Neuronal stem cell (in vitro differentiated cells): ENCODE data around the gene NFATC2.
A peak's percentile ranks its signal among the peaks of the same experiment; 100 is the strongest.

Source experiments
- DNase-seq: peaks from one replicate; pipeline ENCODE4 v3.0.0-alpha.2; 2013; ENCODE audit warnings: low spot score
- H2AFZ ChIP-seq: one replicate; pipeline ENCODE4 v1.6.1; 2013; ENCODE audit warnings: mild to moderate bottlenecking, low read length, inconsistent platforms
- H2AK5ac ChIP-seq: 2 replicates; pipeline ENCODE4 v1.6.1; 2013; ENCODE audit warnings: low read depth, mild to moderate bottlenecking, inconsistent platforms, low read length, moderate library complexity, mixed read lengths
- H2BK120ac ChIP-seq: 2 replicates; pipeline ENCODE4 v1.6.1; 2013; ENCODE audit warnings: low read depth, mild to moderate bottlenecking, inconsistent platforms, low read length, moderate library complexity, mixed read lengths
- H2BK12ac ChIP-seq: one replicate; pipeline ENCODE4 v1.6.1; 2013; ENCODE audit warnings: low read length, inconsistent platforms
- H2BK15ac ChIP-seq: 2 replicates; pipeline ENCODE4 v1.6.1; 2013; ENCODE audit warnings: mild to moderate bottlenecking, low read length, inconsistent platforms, mixed read lengths
- H2BK5ac ChIP-seq: one replicate; pipeline ENCODE4 v1.6.1; 2013; ENCODE audit warnings: inconsistent platforms, mild to moderate bottlenecking, low read length, moderate library complexity
- H3K14ac ChIP-seq: one replicate; pipeline ENCODE4 v1.6.1; 2013; ENCODE audit warnings: low read length, inconsistent platforms
- H3K18ac ChIP-seq: 2 replicates; pipeline ENCODE4 v1.6.1; 2013; ENCODE audit warnings: low read length, inconsistent platforms
- H3K23ac ChIP-seq: 2 replicates; pipeline ENCODE4 v1.6.1; 2013; ENCODE audit warnings: low read depth, mild to moderate bottlenecking, mixed read lengths, low read length, inconsistent platforms; ENCODE audit not compliant: poor library complexity
- H3K27ac ChIP-seq: replicated peaks from 3 replicates; pipeline ENCODE4 v1.5.1; 2013; ENCODE audit warnings: low read length, inconsistent platforms
- H3K27me3 ChIP-seq, 3 experiments: 2 replicates each; pipeline ENCODE4 v1.6.1; 2013; ENCODE audit warnings: low read length in 3 of 3, mild to moderate bottlenecking in 2 of 3, inconsistent platforms in 1 of 3, low read depth in 1 of 3, mixed read lengths in 1 of 3, moderate library complexity in 1 of 3; ENCODE audit not compliant: control insufficient read depth in 3 of 3, insufficient read depth in 3 of 3
- H3K36me3 ChIP-seq, 2 donors: replicated peaks in 1 of 2; 2 replicates each; pipeline ENCODE4 v1.6.1; 2013; ENCODE audit warnings: low read length in 2 of 2; ENCODE audit not compliant: control insufficient read depth in 2 of 2, insufficient read depth in 2 of 2
- H3K4ac ChIP-seq: 2 replicates; pipeline ENCODE4 v1.6.1; 2013; ENCODE audit warnings: inconsistent platforms, mild to moderate bottlenecking, low read length, moderate library complexity
- H3K4me1 ChIP-seq, 2 donors: 1 replicate in 1 of 2; 2 replicates in 1 of 2; pipeline ENCODE4 v1.6.1; 2013; ENCODE audit warnings: low read length in 2 of 2, low read depth in 1 of 2; ENCODE audit not compliant: control insufficient read depth in 2 of 2, insufficient read depth in 1 of 2
- H3K4me2 ChIP-seq: one replicate; pipeline ENCODE4 v1.6.1; 2013; ENCODE audit warnings: mild to moderate bottlenecking, low read length, inconsistent platforms; ENCODE audit not compliant: insufficient read depth, poor library complexity, severe bottlenecking
- H3K4me3 ChIP-seq, 2 donors: 2 replicates each; pipeline ENCODE4 v1.5.1; 2013; ENCODE audit warnings: low read length in 2 of 2, mild to moderate bottlenecking in 2 of 2, inconsistent platforms in 1 of 2, moderate library complexity in 1 of 2
- H3K79me1 ChIP-seq: one replicate; pipeline ENCODE4 v1.6.1; 2013; ENCODE audit warnings: low read depth, mild to moderate bottlenecking, inconsistent platforms, low read length, moderate library complexity
- H3K9ac ChIP-seq: one replicate; pipeline ENCODE4 v1.6.1; 2013; ENCODE audit warnings: mild to moderate bottlenecking, low read depth, low read length, inconsistent platforms; ENCODE audit not compliant: poor library complexity
- H3K9me3 ChIP-seq, 2 donors: replicated peaks in 1 of 2; 2 replicates each; pipeline versions ENCODE3 to v1.6.1; 2013; ENCODE audit warnings: low read length in 2 of 2, mild to moderate bottlenecking in 2 of 2, inconsistent platforms in 1 of 2, low read depth in 1 of 2, mixed read lengths in 1 of 2, moderate library complexity in 1 of 2; ENCODE audit not compliant: control insufficient read depth in 2 of 2, insufficient read depth in 1 of 2
- H4K8ac ChIP-seq: one replicate; pipeline ENCODE4 v1.6.1; 2013; ENCODE audit warnings: low read depth, mild to moderate bottlenecking, inconsistent platforms, low read length, moderate library complexity
- H4K91ac ChIP-seq: one replicate; pipeline ENCODE4 v1.6.1; 2013; ENCODE audit warnings: low read length, low read depth, mild to moderate bottlenecking, inconsistent platforms; ENCODE audit not compliant: poor library complexity
- WGBS, 2 donors: extraction: QIAGEN DNeasy Blood & Tissue Kit; methylation state at CpG; one replicate each; pipeline ENCODE4 v1.1.7; 2013; ENCODE audit warnings: missing lambda C conversion rate in 2 of 2, mixed read lengths in 1 of 2; ENCODE audit not compliant: insufficient read length in 2 of 2, insufficient replicate concordance in 1 of 2; ENCODE audit errors: extremely low coverage in 2 of 2; 5-methylcytosine and 5-hydroxymethylcytosine counted together

NFATC2 gene

GRCh38 chr20:51412951-51413481, 129.5 kb downstream of the NFATC2 start:
- Histone ChIP-seq H3K18ac (no peak overlapping the region), H2AK5ac (no peak overlapping the region), H3K4me3 (no peak overlapping the region), H3K9me3 (no peaks in the 10 kb centered on the region), H2BK15ac (no peak overlapping the region), H3K14ac (no peak overlapping the region), H4K8ac (no peak overlapping the region), H3K23ac (no peak overlapping the region), H3K4me1 (peaks cover 7 to 8% of the 10 kb centered on the region in 2 donors), H3K36me3 (no peaks in the 10 kb centered on the region), H4K91ac (no peak overlapping the region), H3K79me1 (no peaks in the 10 kb centered on the region), H3K27ac (no peak overlapping the region), H3K4me2 (no peak overlapping the region), H2BK5ac (no peak overlapping the region), H3K9ac (no peak overlapping the region), H3K4ac (no peak overlapping the region), H2BK12ac (no peak overlapping the region), H3K27me3 (no peaks in the 10 kb centered on the region), H2BK120ac (no peak overlapping the region), H2AFZ (no peak overlapping the region)
- no peak for DNase-seq
- WGBS, 2 donors, result no CpG with 5 or more reads among the region's 15 CpGs

- Histone ChIP-seq H2BK120ac (no peak overlapping the region), H3K4me3 (no peak overlapping the region), H3K18ac (peak overlapping the region; percentile 84), H2BK5ac (no peak overlapping the region), H3K14ac (no peak overlapping the region), H3K36me3 (no peaks in the 10 kb centered on the region), H3K27me3 (no peaks in the 10 kb centered on the region), H3K9ac (no peak overlapping the region), H2BK12ac (no peak overlapping the region), H2AK5ac (no peak overlapping the region), H3K4me2 (no peak overlapping the region), H2BK15ac (no peak overlapping the region), H3K4me1 (peaks cover 7 to 8% of the 10 kb centered on the region in 2 donors), H3K27ac (no peak overlapping the region), H4K8ac (no peak overlapping the region), H4K91ac (no peak overlapping the region), H3K4ac (no peak overlapping the region), H2AFZ (peak overlapping the region; percentile 85), H3K23ac (no peak overlapping the region), H3K79me1 (no peaks in the 10 kb centered on the region), H3K9me3 (no peaks in the 10 kb centered on the region)
- WGBS, 2 donors, result no CpG with 5 or more reads among the region's 12 CpGs
- DNase-seq, result no peak
Observed at GRCh38 chr20:51412333-51412871, 130.1 kb downstream of the NFATC2 start.

GRCh38 chr20:51411870-51412269, 130.6 kb downstream of the NFATC2 start:
- Histone ChIP-seq H3K14ac (no peak overlapping the region), H3K9me3 (no peaks in the 10 kb centered on the region), H2AFZ (peak overlapping the region; percentile 85), H3K27me3 (no peaks in the 10 kb centered on the region), H3K18ac (no peak overlapping the region), H3K4me3 (no peak overlapping the region), H3K4ac (no peak overlapping the region), H3K23ac (no peak overlapping the region), H2BK5ac (no peak overlapping the region), H2AK5ac (no peak overlapping the region), H2BK12ac (no peak overlapping the region), H2BK120ac (no peak overlapping the region), H3K4me2 (no peak overlapping the region), H3K36me3 (no peaks in the 10 kb centered on the region), H3K9ac (no peak overlapping the region), H4K8ac (no peak overlapping the region), H4K91ac (no peak overlapping the region), H3K4me1 (peaks cover 7% of the 10 kb centered on the region in 2 donors), H3K27ac (no peak overlapping the region), H3K79me1 (no peaks in the 10 kb centered on the region), H2BK15ac (no peak overlapping the region)
- WGBS, 2 donors, result no CpG with 5 or more reads among the region's 1 CpG
- no peak for DNase-seq

GRCh38 chr20:51410586-51411325, 131.8 kb downstream of the NFATC2 start:
- no peak overlapping the region for H4K8ac ChIP-seq
- H2BK12ac ChIP-seq, result no peak overlapping the region
- WGBS, 2 donors, result no CpG with 5 or more reads among the region's 4 CpGs
- no peak overlapping the region for H3K4me2 ChIP-seq
- no peak overlapping the region for H3K4ac ChIP-seq
- H3K4me1 ChIP-seq, result peaks cover 7% of the 10 kb centered on the region in 2 donors
- no peak overlapping the region for H2AK5ac ChIP-seq
- no peak overlapping the region for H3K27ac ChIP-seq
- DNase-seq, result no peak
- no peaks in the 10 kb centered on the region for H3K79me1 ChIP-seq
- H3K9me3 ChIP-seq, result no peaks in the 10 kb centered on the region
- no peak overlapping the region for H3K14ac ChIP-seq
- H3K9ac ChIP-seq, result no peak overlapping the region
- no peaks in the 10 kb centered on the region for H3K27me3 ChIP-seq
- no peak overlapping the region for H2BK120ac ChIP-seq
- no peak overlapping the region for H3K4me3 ChIP-seq
- H4K91ac ChIP-seq, result no peak overlapping the region
- no peak overlapping the region for H3K18ac ChIP-seq
- no peak overlapping the region for H3K23ac ChIP-seq
- no peak overlapping the region for H2BK5ac ChIP-seq
- no peak overlapping the region for H2BK15ac ChIP-seq
- H2AFZ ChIP-seq, result no peak overlapping the region
- H3K36me3 ChIP-seq, result no peaks in the 10 kb centered on the region
